Measurements from ENCODE around the gene SCN3A.

Gene SCN3A

DNA sequence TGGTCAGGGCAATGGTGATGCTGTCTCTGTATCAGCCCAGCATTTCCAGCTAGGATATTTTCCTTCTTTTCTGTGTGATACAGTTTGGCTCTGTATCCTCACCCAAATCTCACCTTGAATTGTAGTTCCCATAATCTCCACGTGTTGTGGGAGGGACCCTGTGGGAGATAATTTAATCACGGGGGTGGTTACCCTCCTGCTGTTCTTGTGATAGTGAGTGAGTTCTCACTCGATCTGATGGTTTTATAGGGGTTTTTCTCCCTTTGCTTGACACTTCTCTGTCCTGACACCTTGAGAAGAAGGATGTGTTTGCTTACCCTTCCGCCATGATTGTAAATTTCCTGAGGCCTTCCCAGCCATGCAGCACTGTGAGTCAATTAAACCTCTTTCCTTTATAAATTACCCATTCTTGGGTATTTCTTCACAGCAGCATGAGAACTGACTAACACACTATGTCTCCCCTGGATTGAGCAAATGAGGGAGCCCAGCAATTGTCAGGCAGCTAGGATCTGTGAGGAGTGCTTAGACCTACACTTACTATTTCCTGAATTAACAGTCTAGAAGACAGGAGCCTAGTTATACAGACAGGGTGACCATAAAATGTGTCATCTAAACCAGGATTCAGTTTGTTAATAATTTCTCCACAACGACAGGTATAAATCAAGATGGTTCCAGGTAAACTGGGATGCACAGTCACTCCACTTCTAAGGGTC, 41.4 kb upstream of the SCN3A start:
- TF ChIP-seq, protein P1, sequence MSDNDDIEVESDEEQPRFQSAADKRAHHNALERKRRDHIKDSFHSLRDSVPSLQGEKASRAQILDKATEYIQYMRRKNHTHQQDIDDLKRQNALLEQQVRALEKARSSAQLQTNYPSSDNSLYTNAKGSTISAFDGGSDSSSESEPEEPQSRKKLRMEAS (IDR thresholded peaks at IDR 0.05), result no peak
- TF ChIP-seq CEBPB (IDR thresholded peaks at IDR 0.05), result no peak
- no peak for TF ChIP-seq RAD21 (IDR thresholded peaks at IDR 0.05; ENCODE audit: low read depth)
- TF ChIP-seq FOXM1 (IDR thresholded peaks at IDR 0.05; ENCODE audit: borderline replicate concordance, low read depth), result no peak
- TF ChIP-seq, protein P2, sequence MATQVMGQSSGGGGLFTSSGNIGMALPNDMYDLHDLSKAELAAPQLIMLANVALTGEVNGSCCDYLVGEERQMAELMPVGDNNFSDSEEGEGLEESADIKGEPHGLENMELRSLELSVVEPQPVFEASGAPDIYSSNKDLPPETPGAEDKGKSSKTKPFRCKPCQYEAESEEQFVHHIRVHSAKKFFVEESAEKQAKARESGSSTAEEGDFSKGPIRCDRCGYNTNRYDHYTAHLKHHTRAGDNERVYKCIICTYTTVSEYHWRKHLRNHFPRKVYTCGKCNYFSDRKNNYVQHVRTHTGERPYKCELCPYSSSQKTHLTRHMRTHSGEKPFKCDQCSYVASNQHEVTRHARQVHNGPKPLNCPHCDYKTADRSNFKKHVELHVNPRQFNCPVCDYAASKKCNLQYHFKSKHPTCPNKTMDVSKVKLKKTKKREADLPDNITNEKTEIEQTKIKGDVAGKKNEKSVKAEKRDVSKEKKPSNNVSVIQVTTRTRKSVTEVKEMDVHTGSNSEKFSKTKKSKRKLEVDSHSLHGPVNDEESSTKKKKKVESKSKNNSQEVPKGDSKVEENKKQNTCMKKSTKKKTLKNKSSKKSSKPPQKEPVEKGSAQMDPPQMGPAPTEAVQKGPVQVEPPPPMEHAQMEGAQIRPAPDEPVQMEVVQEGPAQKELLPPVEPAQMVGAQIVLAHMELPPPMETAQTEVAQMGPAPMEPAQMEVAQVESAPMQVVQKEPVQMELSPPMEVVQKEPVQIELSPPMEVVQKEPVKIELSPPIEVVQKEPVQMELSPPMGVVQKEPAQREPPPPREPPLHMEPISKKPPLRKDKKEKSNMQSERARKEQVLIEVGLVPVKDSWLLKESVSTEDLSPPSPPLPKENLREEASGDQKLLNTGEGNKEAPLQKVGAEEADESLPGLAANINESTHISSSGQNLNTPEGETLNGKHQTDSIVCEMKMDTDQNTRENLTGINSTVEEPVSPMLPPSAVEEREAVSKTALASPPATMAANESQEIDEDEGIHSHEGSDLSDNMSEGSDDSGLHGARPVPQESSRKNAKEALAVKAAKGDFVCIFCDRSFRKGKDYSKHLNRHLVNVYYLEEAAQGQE (IDR thresholded peaks at IDR 0.05; ENCODE audit: low read depth), result no peak
- TF ChIP-seq YY1 (IDR thresholded peaks at IDR 0.05; ENCODE audit: low read depth), result no peak
- TF ChIP-seq, protein P3, sequence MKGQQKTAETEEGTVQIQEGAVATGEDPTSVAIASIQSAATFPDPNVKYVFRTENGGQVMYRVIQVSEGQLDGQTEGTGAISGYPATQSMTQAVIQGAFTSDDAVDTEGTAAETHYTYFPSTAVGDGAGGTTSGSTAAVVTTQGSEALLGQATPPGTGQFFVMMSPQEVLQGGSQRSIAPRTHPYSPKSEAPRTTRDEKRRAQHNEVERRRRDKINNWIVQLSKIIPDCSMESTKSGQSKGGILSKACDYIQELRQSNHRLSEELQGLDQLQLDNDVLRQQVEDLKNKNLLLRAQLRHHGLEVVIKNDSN (IDR thresholded peaks at IDR 0.05), result no peak
- no peak for TF ChIP-seq EGR1 (IDR thresholded peaks at IDR 0.05)
- no peak for TF ChIP-seq ZBTB7A (IDR thresholded peaks at IDR 0.05; ENCODE audit: low read depth)
- no peak for TF ChIP-seq EP300 (IDR thresholded peaks at IDR 0.05; ENCODE audit: borderline replicate concordance)
- no peak for TF ChIP-seq NFIC (IDR thresholded peaks at IDR 0.05)
- TF ChIP-seq TAF1 (IDR thresholded peaks at IDR 0.05; ENCODE audit: low read depth), result no peak
- no peak for TF ChIP-seq TCF12 (IDR thresholded peaks at IDR 0.05; ENCODE audit: low read depth)

DNA sequence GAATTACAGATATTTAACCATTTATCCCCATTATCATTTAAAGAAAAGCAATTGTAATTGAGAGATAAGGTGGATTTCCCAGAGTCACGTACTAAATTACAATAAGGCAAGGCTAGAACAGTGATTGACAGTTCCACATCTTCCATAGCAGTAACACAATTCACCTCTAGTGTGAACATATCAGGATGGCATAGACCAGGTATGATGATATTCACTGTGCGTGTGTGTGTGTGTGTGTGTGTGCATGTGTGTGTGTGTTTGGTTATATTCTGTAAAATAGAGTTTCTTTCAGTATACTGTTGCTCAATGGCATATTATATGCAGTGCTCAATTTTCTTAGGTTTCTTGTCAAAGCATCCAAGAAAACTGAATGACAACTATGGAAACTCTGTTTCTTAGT, 37.1 kb upstream of the SCN3A start:
- no peak for TF ChIP-seq TCF12 (IDR thresholded peaks at IDR 0.05; ENCODE audit: low read depth)
- TF ChIP-seq, protein P3 (IDR thresholded peaks at IDR 0.05), result no peak
- no peak for TF ChIP-seq TEAD4 (IDR thresholded peaks at IDR 0.05)
- no peak for TF ChIP-seq NFIC (IDR thresholded peaks at IDR 0.05)
- TF ChIP-seq FOXM1 (IDR thresholded peaks at IDR 0.05; ENCODE audit: borderline replicate concordance, low read depth), result no peak
- TF ChIP-seq YY1 (IDR thresholded peaks at IDR 0.05; ENCODE audit: low read depth), result no peak
- no peak for TF ChIP-seq RAD21 (IDR thresholded peaks at IDR 0.05; ENCODE audit: low read depth)
- TF ChIP-seq, protein P2 (IDR thresholded peaks at IDR 0.05; ENCODE audit: low read depth), result no peak
- no peak for TF ChIP-seq EGR1 (IDR thresholded peaks at IDR 0.05)
- TF ChIP-seq, protein P1 (IDR thresholded peaks at IDR 0.05), result no peak
- TF ChIP-seq EP300 (IDR thresholded peaks at IDR 0.05; ENCODE audit: borderline replicate concordance), result no peak
- no peak for TF ChIP-seq CEBPB (IDR thresholded peaks at IDR 0.05)
- no peak for TF ChIP-seq TAF1 (IDR thresholded peaks at IDR 0.05; ENCODE audit: low read depth)
- no peak for TF ChIP-seq CREB1 (IDR thresholded peaks at IDR 0.05; ENCODE audit: low read depth)

DNA sequence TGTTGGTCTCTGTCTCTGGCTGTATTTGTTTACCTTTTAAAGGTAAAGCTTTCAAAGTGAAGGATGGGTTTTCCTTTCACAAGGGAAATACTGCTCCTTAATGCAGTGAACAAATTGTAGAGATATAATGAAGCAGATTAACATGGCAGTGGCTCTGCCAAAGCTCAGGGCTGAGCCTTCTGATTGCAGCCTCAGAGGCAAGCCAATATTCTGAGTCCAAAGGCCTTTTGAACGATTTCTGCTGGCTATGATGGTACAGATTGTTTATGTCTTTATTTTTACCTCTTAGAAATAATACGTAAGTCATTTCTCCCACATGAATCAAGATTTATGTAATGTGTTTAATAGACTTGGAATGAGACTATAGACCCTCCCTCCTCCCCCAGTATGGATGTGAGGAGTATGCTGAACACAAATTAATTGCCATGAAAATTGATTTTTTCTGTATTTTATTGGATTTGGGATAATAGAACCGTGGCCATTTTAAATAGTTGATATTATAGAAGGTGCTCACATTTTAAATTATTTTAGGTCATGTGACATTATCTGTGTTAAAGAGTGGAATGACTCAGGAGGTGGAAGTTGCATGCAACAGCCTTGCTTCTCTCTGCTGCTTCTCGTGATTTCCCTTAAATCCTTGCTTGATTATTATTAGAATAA, 36.1 kb upstream of the SCN3A start:
- TF ChIP-seq TCF12 (IDR thresholded peaks at IDR 0.05; ENCODE audit: low read depth), result no peak
- TF ChIP-seq ZBTB7A (IDR thresholded peaks at IDR 0.05; ENCODE audit: low read depth), result no peak
- TF ChIP-seq, protein P1 (IDR thresholded peaks at IDR 0.05), result no peak
- TF ChIP-seq NFIC (IDR thresholded peaks at IDR 0.05), result no peak
- TF ChIP-seq, protein P3 (IDR thresholded peaks at IDR 0.05), result no peak
- TF ChIP-seq RAD21 (IDR thresholded peaks at IDR 0.05; ENCODE audit: low read depth), result no peak
- no peak for TF ChIP-seq YY1 (IDR thresholded peaks at IDR 0.05; ENCODE audit: low read depth)
- TF ChIP-seq TEAD4 (IDR thresholded peaks at IDR 0.05), result no peak
- no peak for TF ChIP-seq EP300 (IDR thresholded peaks at IDR 0.05; ENCODE audit: borderline replicate concordance)
- TF ChIP-seq FOXM1 (IDR thresholded peaks at IDR 0.05; ENCODE audit: borderline replicate concordance, low read depth), result no peak
- TF ChIP-seq, protein P2 (IDR thresholded peaks at IDR 0.05; ENCODE audit: low read depth), result no peak
- no peak for TF ChIP-seq CEBPB (IDR thresholded peaks at IDR 0.05)
- TF ChIP-seq EGR1 (IDR thresholded peaks at IDR 0.05), result no peak
- TF ChIP-seq CREB1 (IDR thresholded peaks at IDR 0.05; ENCODE audit: low read depth), result no peak
- no peak for TF ChIP-seq TAF1 (IDR thresholded peaks at IDR 0.05; ENCODE audit: low read depth)

All from Ishikawa (cell line).